Measurements from ENCODE around the gene HMGN3. TPM values are rescaled to one million over a fixed set of nuclear protein-coding genes. Genes with fewer than 3 reads are reported as not detected.

HMGN3 gene
- total RNA-seq, 1 donor from 2014 or later: 55.0 TPM

DNA sequence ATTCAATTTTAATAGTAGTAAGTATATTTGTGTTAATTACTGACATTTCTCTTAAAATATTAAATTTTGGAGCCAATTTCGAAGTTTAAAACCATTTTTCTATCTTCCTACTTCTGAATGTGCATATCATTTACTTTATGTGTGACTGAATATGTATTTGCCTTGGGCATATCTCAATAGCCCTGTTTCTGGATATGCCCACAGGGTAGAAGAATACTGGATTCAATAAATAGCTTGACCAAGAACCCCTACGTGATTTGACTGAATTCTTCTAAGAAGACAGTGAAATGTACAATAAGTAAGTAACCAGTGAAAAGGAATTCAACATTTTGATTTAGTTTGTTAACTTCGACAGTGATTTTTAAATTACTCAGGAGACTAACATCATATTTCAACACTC, 7.8 kb downstream of the HMGN3 start:
- Mint-ChIP-seq H3K36me3 (ENCODE audit: unreplicated experiment) (peaks cover 3% of the 10 kb centered on the region), H3K4me1 (ENCODE audit: unreplicated experiment) (no peaks in the 10 kb centered on the region), H3K9me3 (ENCODE audit: unreplicated experiment) (no peaks in the 10 kb centered on the region), H3K27me3 (ENCODE audit: unreplicated experiment) (no peaks in the 10 kb centered on the region), H3K4me3 (ENCODE audit: unreplicated experiment) (no peak overlapping the region), H3K27ac (ENCODE audit: unreplicated experiment) (no peak overlapping the region)
- DNase-seq (ENCODE audit: extremely low spot score, unreplicated experiment): no peak
- TF ChIP-seq CTCF (IDR thresholded peaks at IDR 0.05): no peak

DNA sequence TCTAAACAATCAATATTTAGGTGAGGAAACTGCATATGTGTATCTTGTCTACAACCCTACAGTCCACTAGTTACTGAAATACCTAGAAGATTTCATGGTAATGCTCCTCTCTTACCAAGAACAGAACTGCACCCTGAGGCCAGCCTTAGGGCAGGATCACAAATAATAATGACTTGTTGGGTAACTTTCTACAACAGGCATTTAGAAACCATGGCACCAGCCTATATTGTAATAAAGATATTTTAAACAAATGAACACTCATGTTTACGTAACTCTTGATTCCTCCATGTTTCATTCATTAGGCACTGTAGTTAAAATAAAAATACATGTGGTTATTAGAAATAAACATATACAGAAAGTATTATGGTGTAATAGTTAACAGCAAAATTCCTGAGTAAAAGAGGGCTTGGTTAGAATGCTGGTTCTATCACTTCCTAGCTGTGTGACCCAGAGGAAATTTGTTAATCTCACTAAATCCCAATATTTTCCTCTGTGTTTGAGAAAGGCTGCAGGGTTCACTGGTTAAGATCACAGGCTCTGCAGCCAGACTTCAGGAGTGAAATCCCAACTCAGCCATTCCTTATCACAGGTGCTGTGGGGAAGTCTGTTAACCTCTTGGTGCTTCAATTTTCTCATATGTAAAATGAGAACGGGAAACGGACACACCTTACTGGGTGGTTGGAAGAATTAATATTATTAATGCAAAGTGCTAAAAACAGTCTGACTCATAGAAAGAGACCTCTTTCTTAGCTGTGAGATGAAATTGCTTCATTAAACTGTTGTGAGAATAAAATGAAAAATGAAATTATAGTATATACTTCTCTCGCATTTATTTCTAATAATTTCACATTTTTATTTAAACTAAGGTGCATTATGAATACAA, 8.5 kb downstream of the HMGN3 start:
- no peak for DNase-seq (ENCODE audit: extremely low spot score, unreplicated experiment)
- no peak overlapping the region for H3K27ac Mint-ChIP-seq (ENCODE audit: unreplicated experiment)

GRCh38 chr6:79223611-79224404, 10.7 kb downstream of the HMGN3 start:
- DNase-seq (ENCODE audit: extremely low spot score, unreplicated experiment): no peak
- Mint-ChIP-seq H3K4me3 (ENCODE audit: unreplicated experiment) (no peak overlapping the region), H3K27ac (ENCODE audit: unreplicated experiment) (no peak overlapping the region), H3K9me3 (ENCODE audit: unreplicated experiment) (peaks cover 3% of the 10 kb centered on the region), H3K36me3 (ENCODE audit: unreplicated experiment) (peaks cover 5% of the 10 kb centered on the region), H3K27me3 (ENCODE audit: unreplicated experiment) (no peaks in the 10 kb centered on the region), H3K4me1 (ENCODE audit: unreplicated experiment) (no peaks in the 10 kb centered on the region)
- no peak for TF ChIP-seq CTCF (IDR thresholded peaks at IDR 0.05)

More for the DNA sequence above, 8.5 kb downstream of the HMGN3 start:
- peaks cover 3% of the 10 kb centered on the region for H3K36me3 Mint-ChIP-seq (ENCODE audit: unreplicated experiment)
- no peaks in the 10 kb centered on the region for H3K4me1 Mint-ChIP-seq (ENCODE audit: unreplicated experiment)
- no peak overlapping the region for H3K4me3 Mint-ChIP-seq (ENCODE audit: unreplicated experiment)
- TF ChIP-seq CTCF (IDR thresholded peaks at IDR 0.05): no peak
- H3K27me3 Mint-ChIP-seq (ENCODE audit: unreplicated experiment): no peaks in the 10 kb centered on the region
- no peaks in the 10 kb centered on the region for H3K9me3 Mint-ChIP-seq (ENCODE audit: unreplicated experiment)

- Mint-ChIP-seq H3K9me3 (ENCODE audit: unreplicated experiment) (peaks cover 5% of the 10 kb centered on the region), H3K27ac (ENCODE audit: unreplicated experiment) (no peak overlapping the region), H3K36me3 (ENCODE audit: unreplicated experiment) (peaks cover 12% of the 10 kb centered on the region), H3K4me1 (ENCODE audit: unreplicated experiment) (peaks cover 9% of the 10 kb centered on the region), H3K4me3 (ENCODE audit: unreplicated experiment) (no peak overlapping the region), H3K27me3 (ENCODE audit: unreplicated experiment) (no peaks in the 10 kb centered on the region)
- no peak for TF ChIP-seq CTCF (IDR thresholded peaks at IDR 0.05)
- DNase-seq (ENCODE audit: extremely low spot score, unreplicated experiment): no peak
Measured at GRCh38 chr6:79215213-79215824, 19.2 kb downstream of the HMGN3 start.
